T follicular helper cell (primary cell): ENCODE results near the gene ACAA1.
"Not testable (repeated sequence)": the region's sequence is repeated elsewhere in the genome, so short reads cannot be mapped to it uniquely, and the experiment has no call there.

Experiments used
- DNase-seq: peaks from one replicate; pipeline ENCODE4 v3.0.0-alpha.2; 2020; ENCODE audit warnings: low read depth

The ACAA1 gene

GRCh38 chr3:38135621-38136277 lies 1.2 kb downstream of the ACAA1 start:
- not testable (repeated sequence) for DNase-seq

GRCh38 chr3:38134517-38135143 lies 2.3 kb downstream of the ACAA1 start:
- DNase-seq = not testable (repeated sequence)

- DNase-seq = no peak
Measured at GRCh38 chr3:38133557-38134405, 3.1 kb downstream of the ACAA1 start.

- DNase-seq = no peak
Measured at GRCh38 chr3:38133209-38133556, 3.7 kb downstream of the ACAA1 start.

GRCh38 chr3:38131621-38132369 lies 5.1 kb downstream of the ACAA1 start:
- DNase-seq = no peak

GRCh38 chr3:38130631-38131065 lies 6.3 kb downstream of the ACAA1 start:
- DNase-seq = no peak

GRCh38 chr3:38129058-38129457 lies 7.9 kb downstream of the ACAA1 start:
- DNase-seq = no peak

GRCh38 chr3:38128303-38128655 lies 8.6 kb downstream of the ACAA1 start:
- DNase-seq = no peak

GRCh38 chr3:38127611-38128302 lies 9.2 kb downstream of the ACAA1 start:
- no peak for DNase-seq

- DNase-seq = no peak
Measured at GRCh38 chr3:38126121-38126892, 10.6 kb downstream of the ACAA1 start.

GRCh38 chr3:38125305-38126120 lies 11.4 kb downstream of the ACAA1 start:
- no peak for DNase-seq

- DNase-seq = no peak
Measured at GRCh38 chr3:38124324-38125122, 12.4 kb downstream of the ACAA1 start.

GRCh38 chr3:38122712-38123290 lies 14.1 kb downstream of the ACAA1 start:
- no peak for DNase-seq

- DNase-seq = no peak
Measured at GRCh38 chr3:38121832-38122461, 15.0 kb downstream of the ACAA1 start.

- no peak for DNase-seq
Measured at GRCh38 chr3:38121451-38121831, 15.5 kb downstream of the ACAA1 start.

GRCh38 chr3:38120693-38121450 lies 16.1 kb downstream of the ACAA1 start:
- DNase-seq = no peak

- no peak for DNase-seq
Measured at GRCh38 chr3:38119821-38120692, 16.9 kb downstream of the ACAA1 start.
